KMS-11 (cell line): Measurements from ENCODE around the gene GATA5.

Experiments
- H2AFZ ChIP-seq: fragments of 200-600 bp; sonication (generic); 2 replicates; pipeline ENCODE4 v1.6.1; 2016; ENCODE audit warnings: antibody characterized with exemption, mixed run types, low read depth
- H3K27ac ChIP-seq: fragments of 200-600 bp; sonication (generic); 2 replicates; pipeline ENCODE4 v1.6.1; 2016; ENCODE audit warnings: mild to moderate bottlenecking, mixed run types
- H3K27me3 ChIP-seq: fragments of 200-600 bp; sonication (generic); 2 replicates; pipeline ENCODE4 v1.6.1; 2017; ENCODE audit warnings: mild to moderate bottlenecking, low read depth, mixed run types, moderate library complexity; ENCODE audit not compliant: insufficient read depth
- H3K36me3 ChIP-seq: fragments of 200-600 bp; sonication (generic); 2 replicates; pipeline ENCODE4 v1.6.1; 2017; ENCODE audit warnings: mild to moderate bottlenecking, mixed run types; ENCODE audit not compliant: insufficient read depth
- H3K4me1 ChIP-seq: fragments of 200-600 bp; sonication (generic); 2 replicates; pipeline ENCODE4 v1.6.1; 2016; ENCODE audit warnings: mild to moderate bottlenecking, low read depth, mixed run types; ENCODE audit not compliant: poor library complexity, severe bottlenecking
- H3K4me2 ChIP-seq: fragments of 200-600 bp; sonication (generic); 2 replicates; pipeline ENCODE4 v1.7.0; 2016; ENCODE audit warnings: mild to moderate bottlenecking, mixed run types
- H3K4me3 ChIP-seq: fragments of 200-600 bp; sonication (generic); IDR thresholded peaks from 2 replicates; pipeline ENCODE4 v1.6.1; 2017; ENCODE audit warnings: low read depth, low read length, mixed read lengths; ENCODE audit not compliant: insufficient read depth
- H3K79me2 ChIP-seq: fragments of 200-600 bp; sonication (generic); 2 replicates; pipeline ENCODE4 v1.6.1; 2016; ENCODE audit warnings: low read depth, mixed run types; ENCODE audit not compliant: insufficient read depth
- H3K9ac ChIP-seq: fragments of 200-600 bp; sonication (generic); 2 replicates; pipeline ENCODE4 v1.6.1; 2016; ENCODE audit warnings: mild to moderate bottlenecking, mixed run types
- H4K20me1 ChIP-seq: fragments of 200-600 bp; sonication (generic); 2 replicates; pipeline ENCODE4 v1.6.1; 2016; ENCODE audit warnings: mild to moderate bottlenecking, mixed run types; ENCODE audit not compliant: insufficient read depth
- TF ChIP-seq, protein P1 (sequence below): fragments of 200-600 bp; sonication (generic); conservative IDR thresholded peaks from 2 replicates; pipeline ENCODE4 v1.6.1; 2017; ENCODE audit warnings: low read depth, mild to moderate bottlenecking, antibody characterized with exemption, low read length, moderate library complexity, mixed read lengths

Gene GATA5

DNA sequence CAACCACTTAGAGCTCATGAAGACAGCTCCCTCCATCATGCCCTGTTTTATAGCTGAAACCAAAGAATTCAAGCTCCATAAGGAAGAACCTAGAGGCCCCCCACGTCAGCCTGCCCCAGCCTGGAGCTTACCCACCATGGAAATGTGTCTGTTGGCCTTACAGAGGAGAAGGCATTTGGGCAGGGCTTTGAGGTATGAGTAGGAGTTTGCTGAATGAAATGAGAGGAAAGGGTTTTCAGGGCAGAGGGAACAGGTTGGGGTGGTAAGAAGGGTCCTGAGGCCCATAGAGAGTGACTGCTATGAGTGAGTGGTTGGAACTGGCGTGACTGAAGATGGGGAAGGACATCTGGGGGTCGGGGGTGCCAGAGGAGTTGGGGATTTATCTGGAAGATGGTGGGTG lies 12.7 kb upstream of the GATA5 start:
- Histone ChIP-seq H3K27me3 (peaks cover 98% of the 10 kb centered on the region), H2AFZ (no peak overlapping the region), H3K4me2 (no peak overlapping the region), H3K4me1 (no peaks in the 10 kb centered on the region), H3K36me3 (no peaks in the 10 kb centered on the region), H3K79me2 (no peaks in the 10 kb centered on the region), H3K9ac (no peak overlapping the region), H4K20me1 (no peaks in the 10 kb centered on the region), H3K4me3 (no peak overlapping the region), H3K27ac (no peak overlapping the region)
- TF ChIP-seq, protein P1, sequence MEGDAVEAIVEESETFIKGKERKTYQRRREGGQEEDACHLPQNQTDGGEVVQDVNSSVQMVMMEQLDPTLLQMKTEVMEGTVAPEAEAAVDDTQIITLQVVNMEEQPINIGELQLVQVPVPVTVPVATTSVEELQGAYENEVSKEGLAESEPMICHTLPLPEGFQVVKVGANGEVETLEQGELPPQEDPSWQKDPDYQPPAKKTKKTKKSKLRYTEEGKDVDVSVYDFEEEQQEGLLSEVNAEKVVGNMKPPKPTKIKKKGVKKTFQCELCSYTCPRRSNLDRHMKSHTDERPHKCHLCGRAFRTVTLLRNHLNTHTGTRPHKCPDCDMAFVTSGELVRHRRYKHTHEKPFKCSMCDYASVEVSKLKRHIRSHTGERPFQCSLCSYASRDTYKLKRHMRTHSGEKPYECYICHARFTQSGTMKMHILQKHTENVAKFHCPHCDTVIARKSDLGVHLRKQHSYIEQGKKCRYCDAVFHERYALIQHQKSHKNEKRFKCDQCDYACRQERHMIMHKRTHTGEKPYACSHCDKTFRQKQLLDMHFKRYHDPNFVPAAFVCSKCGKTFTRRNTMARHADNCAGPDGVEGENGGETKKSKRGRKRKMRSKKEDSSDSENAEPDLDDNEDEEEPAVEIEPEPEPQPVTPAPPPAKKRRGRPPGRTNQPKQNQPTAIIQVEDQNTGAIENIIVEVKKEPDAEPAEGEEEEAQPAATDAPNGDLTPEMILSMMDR, result no peak

DNA sequence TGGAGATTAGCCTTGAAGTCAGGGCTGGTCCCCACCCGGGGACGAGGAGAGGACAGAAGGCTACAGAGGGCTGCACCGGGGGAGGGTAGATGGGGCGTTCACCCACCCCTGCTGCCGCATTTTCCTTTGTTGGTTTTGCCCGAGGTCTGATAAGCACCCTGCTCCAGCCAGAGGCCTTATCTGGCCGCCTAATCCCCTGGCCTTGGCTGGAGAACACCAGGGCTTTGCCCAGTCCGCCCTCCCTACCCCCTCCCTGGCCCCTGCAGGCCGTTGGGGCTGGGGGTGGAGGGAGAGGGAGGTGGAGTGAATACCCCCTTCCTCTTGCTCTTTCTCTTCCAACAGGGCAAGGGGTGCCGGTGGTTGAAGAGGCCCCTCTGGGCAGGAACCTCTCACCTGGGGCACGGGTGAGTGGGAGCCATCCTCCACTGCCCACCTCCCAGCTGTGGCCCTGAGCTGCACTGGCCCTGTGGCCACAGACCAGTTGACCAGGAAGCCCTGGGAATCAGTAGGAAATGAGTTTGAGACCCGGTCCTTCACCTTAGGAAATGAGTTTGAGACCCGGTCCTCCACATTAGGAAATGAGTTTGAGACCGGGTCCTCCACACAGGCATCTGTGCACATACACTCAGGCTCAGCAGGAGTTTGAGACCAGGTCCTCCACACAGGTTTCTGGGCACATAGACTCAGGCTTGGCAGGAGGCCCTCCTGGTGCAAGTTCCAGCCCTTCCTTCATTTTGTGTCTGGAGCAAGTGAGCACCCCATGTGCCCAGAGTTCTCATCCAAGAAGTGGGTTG lies 12.0 kb upstream of the GATA5 start:
- Histone ChIP-seq H3K4me3 (no peak overlapping the region), H4K20me1 (no peaks in the 10 kb centered on the region), H3K4me1 (no peaks in the 10 kb centered on the region), H2AFZ (no peak overlapping the region), H3K79me2 (no peaks in the 10 kb centered on the region), H3K27me3 (peaks cover 98% of the 10 kb centered on the region), H3K4me2 (no peak overlapping the region), H3K9ac (no peak overlapping the region), H3K36me3 (no peaks in the 10 kb centered on the region), H3K27ac (no peak overlapping the region)
- TF ChIP-seq, protein P1, result no peak

DNA sequence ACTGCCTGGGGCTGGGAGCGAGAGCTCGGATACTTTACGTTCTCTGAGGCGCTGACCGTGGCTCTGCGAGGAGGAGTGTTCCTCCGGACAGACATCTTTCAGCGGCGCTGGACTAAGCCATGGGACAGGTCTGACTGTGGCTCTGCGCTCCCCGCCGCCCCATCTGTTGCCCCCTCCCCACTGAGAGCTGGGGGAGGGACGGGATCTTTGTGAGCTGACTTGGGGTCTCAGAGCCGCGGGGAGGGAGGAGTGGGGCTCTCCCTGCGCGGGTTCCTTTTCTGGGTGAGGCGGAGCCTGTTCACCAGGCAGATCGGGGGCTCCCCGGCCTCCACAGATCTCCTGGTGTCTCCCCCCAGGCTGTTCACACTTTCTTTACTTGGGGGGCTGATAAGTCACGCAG lies 11.3 kb upstream of the GATA5 start:
- H3K9ac ChIP-seq, result no peak overlapping the region
- no peaks in the 10 kb centered on the region for H4K20me1 ChIP-seq
- no peak overlapping the region for H2AFZ ChIP-seq
- H3K4me1 ChIP-seq, result no peaks in the 10 kb centered on the region
- H3K36me3 ChIP-seq, result no peaks in the 10 kb centered on the region
- H3K4me2 ChIP-seq, result no peak overlapping the region
- TF ChIP-seq, protein P1, result no peak
- H3K4me3 ChIP-seq, result no peak overlapping the region
- peaks cover 98% of the 10 kb centered on the region for H3K27me3 ChIP-seq
- H3K79me2 ChIP-seq, result no peaks in the 10 kb centered on the region
- H3K27ac ChIP-seq, result no peak overlapping the region

DNA sequence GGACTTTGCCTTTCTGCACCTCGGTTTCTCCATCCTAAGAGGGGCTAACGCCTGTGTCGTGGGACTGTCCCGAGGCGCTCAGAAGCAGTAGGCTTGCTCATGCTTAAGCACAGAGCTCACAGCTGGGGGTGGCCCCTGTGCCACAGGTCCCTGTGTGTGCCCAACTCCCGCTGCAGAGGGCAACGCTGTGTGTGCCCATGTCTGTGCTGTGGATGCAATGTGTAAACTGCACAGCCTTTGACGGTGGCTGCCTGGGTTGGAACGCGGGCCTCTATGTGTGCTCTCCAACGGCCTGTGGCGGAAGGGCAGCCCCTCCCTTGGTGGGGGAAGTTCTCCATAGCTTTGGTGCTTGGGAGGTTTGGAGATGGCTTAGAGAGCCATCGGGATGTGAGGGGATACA lies 10.7 kb upstream of the GATA5 start:
- Histone ChIP-seq H3K79me2 (no peaks in the 10 kb centered on the region), H3K27ac (no peak overlapping the region), H3K4me3 (no peak overlapping the region), H4K20me1 (no peaks in the 10 kb centered on the region), H3K36me3 (no peaks in the 10 kb centered on the region), H3K27me3 (peaks cover 98% of the 10 kb centered on the region), H3K4me2 (no peak overlapping the region), H2AFZ (no peak overlapping the region), H3K9ac (no peak overlapping the region), H3K4me1 (no peaks in the 10 kb centered on the region)
- TF ChIP-seq, protein P1, result no peak
